HEK293 (cell line): ENCODE data around the gene PLEKHA5.

Experiments used
- CTCF ChIA-PET: fragments of 350-600 bp; formaldehyde crosslinking; extraction: SDS; loops from one replicate; lab custom pipeline; 2021; ENCODE audit warnings: antibody characterized with exemption; lab: Yijun Ruan, JAX
- POLR2A ChIA-PET: fragments of 300-600 bp; formaldehyde crosslinking; extraction: SDS; loops from one replicate; lab custom pipeline; 2020; ENCODE audit warnings: antibody characterized with exemption, inconsistent platforms; lab: Yijun Ruan, JAX
- H3K27ac ChIP-seq: fragments of 200-500 bp; sonication (Bioruptor generic); 2 replicates; pipeline ENCODE4 v1.5.1; 2014; ENCODE audit warnings: low read depth, low read length, control low read depth, inconsistent platforms; ENCODE audit errors: extremely low read depth
- H3K36me3 ChIP-seq, 2 experiments: fragments of 200-500 bp in 1 of 2; sonication (Bioruptor generic) in 1 of 2; 1 replicate in 1 of 2; 2 replicates in 1 of 2; pipeline ENCODE4 v1.5.1; 2014 to 2017; ENCODE audit warnings: inconsistent platforms in 2 of 2, low read length in 2 of 2; ENCODE audit not compliant: control insufficient read depth in 2 of 2, insufficient read depth in 1 of 2
- H3K4me1 ChIP-seq: fragments of 200-500 bp; sonication (Bioruptor generic); 2 replicates; pipeline ENCODE4 v1.5.1; 2014; ENCODE audit warnings: mild to moderate bottlenecking, low read length, inconsistent platforms; ENCODE audit not compliant: control insufficient read depth, insufficient read depth
- H3K4me3 ChIP-seq: 2 replicates; pipeline ENCODE4 v1.5.1; 2011; ENCODE audit warnings: low read depth, mild to moderate bottlenecking, control low read depth, low read length, moderate library complexity
- H3K9me3 ChIP-seq: fragments of 200-500 bp; sonication (Bioruptor generic); 2 replicates; pipeline ENCODE4 v1.5.1; 2014; ENCODE audit warnings: low read depth, low read length, inconsistent platforms; ENCODE audit not compliant: control insufficient read depth, insufficient read depth
- BCL6B ChIP-seq: fragments of 450-650 bp; formaldehyde crosslinking; IDR thresholded peaks from 2 replicates; pipeline ENCODE4 v1.5.1; 2017; ENCODE audit warnings: missing biosample characterization, missing genetic modification characterization
- IKZF3 ChIP-seq: fragments of 450-650 bp; IDR thresholded peaks from 2 replicates; pipeline ENCODE4 v1.5.0; 2018; ENCODE audit warnings: missing biosample characterization, mild to moderate bottlenecking, missing genetic modification characterization, moderate library complexity
- OVOL3 ChIP-seq: fragments of 450-650 bp; formaldehyde crosslinking; IDR thresholded peaks from 2 replicates; pipeline ENCODE4 v1.5.1; 2016; ENCODE audit warnings: missing biosample characterization, missing genetic modification characterization
- SCRT1 ChIP-seq: fragments of 450-650 bp; formaldehyde crosslinking; IDR thresholded peaks from 2 replicates; pipeline ENCODE4 v1.5.1; 2016; ENCODE audit warnings: missing biosample characterization, missing genetic modification characterization, borderline replicate concordance
- ZBTB17 ChIP-seq: fragments of 450-650 bp; formaldehyde crosslinking; IDR thresholded peaks from 2 replicates; pipeline ENCODE4 v1.5.1; 2016; ENCODE audit warnings: missing biosample characterization, missing genetic modification characterization
- ZBTB49 ChIP-seq: fragments of 450-650 bp; formaldehyde crosslinking; IDR thresholded peaks from 2 replicates; pipeline ENCODE4 v1.5.1; 2016; ENCODE audit warnings: missing biosample characterization, missing genetic modification characterization, low read depth
- ZNF132 ChIP-seq: fragments of 450-650 bp; formaldehyde crosslinking; IDR thresholded peaks from 2 replicates; pipeline ENCODE4 v1.5.1; 2017; ENCODE audit warnings: missing biosample characterization, missing genetic modification characterization, borderline replicate concordance
- ZNF175 ChIP-seq: fragments of 450-650 bp; formaldehyde crosslinking; IDR thresholded peaks from 2 replicates; pipeline ENCODE4 v1.5.1; 2016; ENCODE audit warnings: missing biosample characterization, missing genetic modification characterization
- ZNF211 ChIP-seq: fragments of 450-650 bp; formaldehyde crosslinking; IDR thresholded peaks from 2 replicates; pipeline ENCODE4 v1.5.1; 2016; ENCODE audit warnings: low read depth, missing biosample characterization, missing genetic modification characterization
- ZNF23 ChIP-seq: fragments of 450-650 bp; formaldehyde crosslinking; IDR thresholded peaks from 2 replicates; pipeline ENCODE4 v1.5.1; 2016; ENCODE audit warnings: missing biosample characterization, missing genetic modification characterization, borderline replicate concordance
- ZNF292 ChIP-seq: fragments of 450-650 bp; formaldehyde crosslinking; IDR thresholded peaks from 2 replicates; pipeline ENCODE4 v1.5.1; 2016; ENCODE audit warnings: low read depth, missing biosample characterization, missing genetic modification characterization, borderline replicate concordance
- ZNF341 ChIP-seq: fragments of 450-650 bp; formaldehyde crosslinking; IDR thresholded peaks from 2 replicates; pipeline ENCODE4; 2016; ENCODE audit warnings: low read depth, missing biosample characterization, missing genetic modification characterization
- ZNF37A ChIP-seq: fragments of 450-650 bp; IDR thresholded peaks from 2 replicates; pipeline ENCODE4 v1.5.1; 2018; ENCODE audit warnings: missing biosample characterization, missing genetic modification characterization
- ZNF391 ChIP-seq: fragments of 450-650 bp; formaldehyde crosslinking; IDR thresholded peaks from 2 replicates; pipeline ENCODE4 v1.5.1; 2016; ENCODE audit warnings: low read depth, missing biosample characterization, missing genetic modification characterization, borderline replicate concordance
- ZNF398 ChIP-seq: fragments of 450-650 bp; formaldehyde crosslinking; IDR thresholded peaks from 2 replicates; pipeline ENCODE4 v1.5.1; 2017; ENCODE audit warnings: missing biosample characterization, missing genetic modification characterization
- ZNF585B ChIP-seq: fragments of 450-650 bp; formaldehyde crosslinking; IDR thresholded peaks from 2 replicates; pipeline ENCODE4 v1.5.1; 2016; ENCODE audit warnings: missing biosample characterization, missing genetic modification characterization
- ZNF621 ChIP-seq: fragments of 450-650 bp; formaldehyde crosslinking; IDR thresholded peaks from 2 replicates; pipeline ENCODE4 v1.5.1; 2017; ENCODE audit warnings: missing biosample characterization, missing genetic modification characterization
- ZNF626 ChIP-seq: fragments of 450-650 bp; sonication (Bioruptor Pico); formaldehyde crosslinking; IDR thresholded peaks from 2 replicates; pipeline ENCODE4 v1.5.1; 2018; ENCODE audit warnings: missing biosample characterization, missing genetic modification characterization, inconsistent platforms
- ZNF692 ChIP-seq: fragments of 450-650 bp; formaldehyde crosslinking; IDR thresholded peaks from 2 replicates; pipeline ENCODE4 v1.5.1; 2016; ENCODE audit warnings: missing biosample characterization, missing genetic modification characterization
- ZNF830 ChIP-seq: fragments of 450-650 bp; IDR thresholded peaks from 2 replicates; pipeline ENCODE4 v1.5.0; 2018; ENCODE audit warnings: missing biosample characterization, missing genetic modification characterization, low read depth, mild to moderate bottlenecking, moderate library complexity
- ZSCAN23 ChIP-seq: fragments of 450-650 bp; formaldehyde crosslinking; IDR thresholded peaks from 2 replicates; pipeline ENCODE4 v1.5.1; 2016; ENCODE audit warnings: missing biosample characterization, missing genetic modification characterization
- ZXDB ChIP-seq: fragments of 450-650 bp; formaldehyde crosslinking; IDR thresholded peaks from 2 replicates; pipeline ENCODE4 v1.5.1; 2016; ENCODE audit warnings: missing biosample characterization, missing genetic modification characterization

PLEKHA5 gene

GRCh38 chr12:19382111-19382526 lies 252.6 kb downstream of the PLEKHA5 start:
- no peak overlapping the region for H3K27ac ChIP-seq
- peaks cover 4% of the 10 kb centered on the region; the same call in 1 of the 2 replicates for H3K4me1 ChIP-seq
- H3K9me3 ChIP-seq, result no peaks in the 10 kb centered on the region
- ChIA-PET CTCF (no interaction called here), POLR2A (interaction anchor here (0.6 kb wide), 1 partner anchor 70 kb away, joined by 6 read pairs; no protein-coding TSS in a partner anchor)
- H3K36me3 ChIP-seq, result peaks cover 5 to 11% of the 10 kb centered on the region in 2 experiments; a peak in 2 of 3 replicates
- H3K4me3 ChIP-seq, result no peak overlapping the region
- 0 out of 2 replicates have a peak, but pooled peaks have one; percentile 46 for TF ChIP-seq BCL6B (tag by site-specific recombination)
- TF ChIP-seq ZNF211 (tag by site-specific recombination), result no peak

GRCh38 chr12:19382563-19382962 lies 253.0 kb downstream of the PLEKHA5 start:
- CTCF ChIA-PET, result no interaction called here
- no peaks in the 10 kb centered on the region for H3K9me3 ChIP-seq
- peaks cover 5 to 11% of the 10 kb centered on the region in 2 experiments; a peak in 2 of 3 replicates for H3K36me3 ChIP-seq
- peaks cover 4% of the 10 kb centered on the region; the same call in 1 of the 2 replicates for H3K4me1 ChIP-seq
- no peak overlapping the region for H3K27ac ChIP-seq
- H3K4me3 ChIP-seq, result no peak overlapping the region
- TF ChIP-seq ZSCAN23 (tag by site-specific recombination), result no peak
- no peak for TF ChIP-seq ZNF132 (tag by site-specific recombination)
- TF ChIP-seq ZNF391 (tag by site-specific recombination), result no peak
- no peak for TF ChIP-seq IKZF3
- POLR2A ChIA-PET, result interaction anchor here (0.6 kb wide), 1 partner anchor 70 kb away, joined by 6 read pairs; no protein-coding TSS in a partner anchor

- Histone ChIP-seq H3K9me3 (no peaks in the 10 kb centered on the region), H3K4me3 (no peak overlapping the region), H3K36me3 (no peaks in the 10 kb centered on the region), H3K27ac (no peak overlapping the region), H3K4me1 (0 out of 2 replicates have a peak, but pooled peaks cover 2% of the 10 kb centered on the region)
- no peak for TF ChIP-seq ZXDB (tag by site-specific recombination)
- TF ChIP-seq ZNF37A (tag by site-specific recombination), result no peak
- no peak for TF ChIP-seq ZNF341
- TF ChIP-seq ZNF621 (tag by site-specific recombination), result no peak
- TF ChIP-seq ZNF292 (tag by site-specific recombination), result no peak
- TF ChIP-seq SCRT1 (tag by site-specific recombination), result no peak
- TF ChIP-seq ZNF830 (tag by site-specific recombination), result no peak
- CTCF ChIA-PET, result no interaction called here
- POLR2A ChIA-PET, result no interaction called here
Observed at GRCh38 chr12:19387161-19387560, 257.6 kb downstream of the PLEKHA5 start.

GRCh38 chr12:19388131-19388549 lies 258.6 kb downstream of the PLEKHA5 start:
- ChIA-PET CTCF (interaction anchor here (0.6 kb wide), 1 partner anchor 14 kb away, joined by 3 read pairs; no protein-coding TSS in a partner anchor), POLR2A (no interaction called here)
- no peak overlapping the region for H3K27ac ChIP-seq
- no peak for TF ChIP-seq ZNF23
- TF ChIP-seq ZNF692, result no peak
- TF ChIP-seq ZBTB49 (tag by site-specific recombination), result no peak
- no peak for TF ChIP-seq ZNF585B (tag by site-specific recombination)
- no peak for TF ChIP-seq ZNF175 (tag by site-specific recombination)
- TF ChIP-seq ZNF398 (tag by site-specific recombination), result no peak
- no peak for TF ChIP-seq ZNF626 (tag by site-specific recombination)
- TF ChIP-seq OVOL3 (tag by site-specific recombination), result no peak
- TF ChIP-seq ZBTB17 (tag by site-specific recombination), result no peak

More at GRCh38 chr12:19388131-19388549, 258.6 kb downstream of the PLEKHA5 start:
- Histone ChIP-seq H3K36me3 (no peaks in the 10 kb centered on the region), H3K9me3 (no peaks in the 10 kb centered on the region), H3K4me1 (0 out of 2 replicates have a peak, but pooled peaks cover 2% of the 10 kb centered on the region), H3K4me3 (no peak overlapping the region)
